Brain microvascular endothelial cell (primary cell): ENCODE results near the gene METTL9.

Experiments used
- DNase-seq: peaks from one replicate; pipeline ENCODE4 v3.0.0-alpha.2; 2020
- H3K27ac ChIP-seq: fragments of 250-450 bp; sonication (Bioruptor Pico); 2 replicates; pipeline ENCODE4 v1.5.1; 2020; ENCODE audit warnings: mild to moderate bottlenecking, moderate library complexity
- H3K27me3 ChIP-seq: fragments of 250-450 bp; sonication (Bioruptor Pico); replicated peaks from 2 replicates; pipeline ENCODE4 v1.5.1; 2020; ENCODE audit warnings: mild to moderate bottlenecking
- H3K36me3 ChIP-seq: fragments of 250-450 bp; sonication (Bioruptor Pico); replicated peaks from 2 replicates; pipeline ENCODE4 v1.5.1; 2020; ENCODE audit warnings: mild to moderate bottlenecking
- H3K4me3 ChIP-seq: 2 replicates; pipeline ENCODE4 v1.5.1; 2011; ENCODE audit warnings: low read depth, mild to moderate bottlenecking, control low read depth, low read length, moderate library complexity
- in situ Hi-C: cut with HindIII; loops from 2 replicates; pipeline ENCODE4 v1.10.0; 2017; ENCODE audit warnings: low sequenced_read_pairs, low pct_ligation_motif_present
- TF ChIP-seq, protein P1 (sequence below): IDR thresholded peaks from 2 replicates; pipeline ENCODE4 v1.5.1; 2011; ENCODE audit warnings: low read depth, mild to moderate bottlenecking, moderate library complexity, low read length, control low read depth, inconsistent platforms; ENCODE audit errors: missing control alignments

METTL9 gene

DNA sequence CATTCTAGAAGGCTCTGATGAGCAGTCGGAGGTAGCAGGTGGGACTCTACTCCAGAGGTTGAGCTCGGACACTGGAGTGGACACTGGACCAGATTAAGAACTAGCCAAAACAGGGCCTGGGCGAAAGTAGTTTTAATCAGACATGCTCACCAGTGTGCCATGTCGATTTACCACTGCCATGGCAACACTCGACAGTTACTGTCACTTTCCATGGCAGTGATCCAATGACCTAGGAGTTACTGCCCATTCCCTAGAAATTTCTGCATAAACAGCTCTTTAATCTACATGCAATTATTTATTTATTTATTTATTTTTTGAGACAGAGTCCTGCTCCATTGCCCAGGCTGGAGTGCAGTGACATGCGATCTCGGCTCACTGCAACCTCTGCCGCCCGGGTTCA, 7.2 kb upstream of the METTL9 start:
- TF ChIP-seq, protein P1, sequence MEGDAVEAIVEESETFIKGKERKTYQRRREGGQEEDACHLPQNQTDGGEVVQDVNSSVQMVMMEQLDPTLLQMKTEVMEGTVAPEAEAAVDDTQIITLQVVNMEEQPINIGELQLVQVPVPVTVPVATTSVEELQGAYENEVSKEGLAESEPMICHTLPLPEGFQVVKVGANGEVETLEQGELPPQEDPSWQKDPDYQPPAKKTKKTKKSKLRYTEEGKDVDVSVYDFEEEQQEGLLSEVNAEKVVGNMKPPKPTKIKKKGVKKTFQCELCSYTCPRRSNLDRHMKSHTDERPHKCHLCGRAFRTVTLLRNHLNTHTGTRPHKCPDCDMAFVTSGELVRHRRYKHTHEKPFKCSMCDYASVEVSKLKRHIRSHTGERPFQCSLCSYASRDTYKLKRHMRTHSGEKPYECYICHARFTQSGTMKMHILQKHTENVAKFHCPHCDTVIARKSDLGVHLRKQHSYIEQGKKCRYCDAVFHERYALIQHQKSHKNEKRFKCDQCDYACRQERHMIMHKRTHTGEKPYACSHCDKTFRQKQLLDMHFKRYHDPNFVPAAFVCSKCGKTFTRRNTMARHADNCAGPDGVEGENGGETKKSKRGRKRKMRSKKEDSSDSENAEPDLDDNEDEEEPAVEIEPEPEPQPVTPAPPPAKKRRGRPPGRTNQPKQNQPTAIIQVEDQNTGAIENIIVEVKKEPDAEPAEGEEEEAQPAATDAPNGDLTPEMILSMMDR, result no peak
- no peak overlapping the region for H3K4me3 ChIP-seq
- H3K36me3 ChIP-seq, result no peaks in the 10 kb centered on the region
- H3K27me3 ChIP-seq, result no peaks in the 10 kb centered on the region
- no peak for DNase-seq
- H3K27ac ChIP-seq, result no peak overlapping the region
- in situ Hi-C loops, result no loop called here

DNA sequence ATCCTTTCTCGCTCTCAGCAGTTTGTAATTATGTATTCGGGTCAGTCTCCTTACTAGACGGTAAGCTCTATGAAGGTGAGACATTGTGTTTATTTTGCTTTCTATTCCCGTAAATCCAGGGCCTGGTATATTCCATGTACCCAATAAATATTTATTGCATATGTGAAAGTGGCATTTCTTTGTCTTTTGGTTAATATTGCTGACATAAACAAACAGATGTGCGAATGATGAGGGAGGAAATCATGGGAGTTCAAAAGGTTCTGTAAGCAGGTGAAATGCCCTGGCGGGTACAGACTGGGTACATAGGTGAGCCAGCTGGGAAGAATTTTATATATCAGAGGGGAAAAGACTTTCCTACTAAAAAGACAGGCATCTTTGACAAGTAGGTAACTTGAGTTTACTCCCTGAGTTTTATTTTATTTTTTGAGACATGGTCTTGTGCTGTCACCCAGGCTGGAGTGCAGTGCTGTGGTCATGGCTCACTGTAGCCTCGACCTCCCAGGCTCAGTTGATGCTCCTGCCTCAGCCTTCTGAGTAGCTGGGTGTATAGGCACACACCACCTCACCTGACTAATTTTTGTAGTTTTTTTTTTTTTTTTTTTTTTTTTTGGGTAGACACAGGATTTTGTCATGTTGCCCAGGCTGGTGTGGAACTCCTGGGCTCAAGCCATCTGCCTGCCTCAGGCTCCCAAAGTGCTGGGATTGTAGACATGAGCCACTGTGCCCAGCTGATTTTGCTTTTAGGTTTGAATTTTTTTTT, 5.7 kb upstream of the METTL9 start:
- H3K27ac ChIP-seq, result no peak overlapping the region
- in situ Hi-C loops, result no loop called here
- no peak for DNase-seq
- no peak overlapping the region for H3K4me3 ChIP-seq
- TF ChIP-seq, protein P1, result no peak
- no peaks in the 10 kb centered on the region for H3K27me3 ChIP-seq
- H3K36me3 ChIP-seq, result no peaks in the 10 kb centered on the region

DNA sequence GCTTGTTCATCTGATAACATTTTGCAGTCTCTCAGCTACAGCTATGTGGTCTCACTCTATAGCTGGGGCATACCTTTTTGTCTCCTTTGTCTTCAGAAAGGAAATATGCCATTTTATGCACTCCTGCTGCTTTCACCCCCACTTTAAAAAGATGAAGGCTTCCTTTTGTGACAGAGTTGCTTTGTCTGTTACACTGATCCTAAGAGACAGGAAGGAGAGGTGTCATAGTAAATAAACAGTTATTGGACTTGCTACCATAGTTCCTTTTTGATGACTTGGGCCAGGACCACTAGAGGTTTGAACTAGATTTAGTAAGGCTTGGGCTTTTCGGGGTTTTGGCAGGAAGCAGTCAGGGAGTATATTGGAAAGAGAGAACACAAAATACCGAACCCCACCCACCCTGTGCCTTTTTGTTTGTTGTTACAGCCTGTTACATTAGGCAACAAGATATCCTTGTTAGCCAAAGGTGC, 1.8 kb upstream of the METTL9 start:
- TF ChIP-seq, protein P1, result no peak
- Histone ChIP-seq H3K36me3 (no peaks in the 10 kb centered on the region), H3K27me3 (no peaks in the 10 kb centered on the region), H3K27ac (no peak overlapping the region), H3K4me3 (no peak overlapping the region)
- in situ Hi-C loops, result no loop called here
- DNase-seq, result no peak

DNA sequence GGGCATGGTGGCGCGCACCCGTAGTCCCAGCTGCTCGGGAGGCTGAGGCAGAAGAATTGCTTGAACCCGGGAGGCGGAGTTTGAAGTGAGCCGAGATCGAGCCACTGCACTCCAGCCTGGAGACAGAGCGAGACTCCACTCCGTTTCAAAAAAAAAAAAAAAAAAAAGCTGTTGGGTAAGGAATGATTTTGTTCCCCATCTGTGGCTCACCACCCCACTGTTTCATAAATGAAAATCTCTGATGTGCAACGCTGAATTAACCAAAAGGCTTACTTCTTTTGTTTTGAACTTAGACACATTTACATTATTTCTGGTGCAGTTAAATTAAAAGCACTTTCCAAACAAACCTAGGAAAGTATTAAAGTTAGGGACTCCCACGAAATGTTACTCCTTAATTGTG, 1.2 kb upstream of the METTL9 start:
- in situ Hi-C loops, result no loop called here
- TF ChIP-seq, protein P1, result no peak
- H3K4me3 ChIP-seq, result no peak overlapping the region
- no peak overlapping the region for H3K27ac ChIP-seq
- DNase-seq, result no peak
- no peaks in the 10 kb centered on the region for H3K36me3 ChIP-seq
- no peaks in the 10 kb centered on the region for H3K27me3 ChIP-seq

DNA sequence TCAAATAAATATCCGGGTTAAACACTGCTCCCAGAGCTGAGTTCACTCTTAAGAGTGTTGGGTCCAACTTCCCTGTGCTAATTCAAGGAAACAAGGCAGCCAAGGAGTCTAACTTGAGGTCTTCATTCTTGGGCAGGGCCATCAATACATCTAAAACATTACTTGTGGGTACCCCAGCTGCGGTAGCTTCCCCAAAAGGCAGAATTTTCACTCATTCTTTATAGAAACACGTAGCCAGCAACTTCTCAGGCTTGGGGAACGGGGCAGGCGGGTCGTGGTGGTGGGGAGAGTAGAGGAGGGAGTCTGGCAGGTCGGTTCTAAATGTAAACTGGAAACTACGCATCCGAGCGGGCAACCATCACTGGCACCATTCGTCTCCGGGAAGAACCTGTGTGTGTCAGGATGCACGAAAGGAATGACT, 666 bp upstream of the METTL9 start:
- in situ Hi-C loops, result no loop called here
- DNase-seq, result no peak
- peak overlapping the region; percentile 72 for H3K4me3 ChIP-seq
- no peaks in the 10 kb centered on the region for H3K36me3 ChIP-seq
- H3K27ac ChIP-seq, result peak overlapping the region; percentile 83
- TF ChIP-seq, protein P1, result no peak
- no peaks in the 10 kb centered on the region for H3K27me3 ChIP-seq
